Right ventricle myocardium superior (tissue), 1 donor: ENCODE data around the gene FUZ. TPM values are rescaled to one million over a fixed set of nuclear protein-coding genes. Genes with fewer than 3 reads are reported as not detected.

ENCODE experiments used
- ATAC-seq: fragments of 200-7000 bp; cut with Tn5 transposase; one replicate; pipeline ENCODE4 v1.9.1; 2020; ENCODE audit warnings: mild to moderate bottlenecking; ENCODE audit not compliant: poor library complexity
- DNase-seq: peaks from one replicate; pipeline ENCODE4 v3.0.0-alpha.2; 2020
- intact Hi-C: fragments of 100-400 bp; cut with DNase I; formaldehyde crosslinking; loops from one replicate; pipeline ENCODE4 v1.11.2; 2022
- microRNA-seq: library from miRNA; unstranded; fragments of <30 nt; microRNA quantifications from one replicate; pipeline ENCODE4 v1.2.0, GENCODE V29; 2020
- total RNA-seq: library from RNA; stranded (reverse); fragmentation: NEBNext Ultra II Directional; extraction: Animal tissue kit (Norgen Biotek cat#: 25700); gene quantifications from one replicate; pipeline ENCODE4 v1.2.1, GENCODE V29; 2021
- donor health status: DM: no; HTN: yes; CAD: no; lungs with severe emphysema.

Gene FUZ
- total RNA-seq, 1 donor from 2014 or later = 19.8 TPM

GRCh38 chr19:49773663-49774350, 39.3 kb downstream of the FUZ start:
- DNase-seq = no peak
- ATAC-seq = peak; percentile 30
- intact Hi-C loops = no loop called here

DNA sequence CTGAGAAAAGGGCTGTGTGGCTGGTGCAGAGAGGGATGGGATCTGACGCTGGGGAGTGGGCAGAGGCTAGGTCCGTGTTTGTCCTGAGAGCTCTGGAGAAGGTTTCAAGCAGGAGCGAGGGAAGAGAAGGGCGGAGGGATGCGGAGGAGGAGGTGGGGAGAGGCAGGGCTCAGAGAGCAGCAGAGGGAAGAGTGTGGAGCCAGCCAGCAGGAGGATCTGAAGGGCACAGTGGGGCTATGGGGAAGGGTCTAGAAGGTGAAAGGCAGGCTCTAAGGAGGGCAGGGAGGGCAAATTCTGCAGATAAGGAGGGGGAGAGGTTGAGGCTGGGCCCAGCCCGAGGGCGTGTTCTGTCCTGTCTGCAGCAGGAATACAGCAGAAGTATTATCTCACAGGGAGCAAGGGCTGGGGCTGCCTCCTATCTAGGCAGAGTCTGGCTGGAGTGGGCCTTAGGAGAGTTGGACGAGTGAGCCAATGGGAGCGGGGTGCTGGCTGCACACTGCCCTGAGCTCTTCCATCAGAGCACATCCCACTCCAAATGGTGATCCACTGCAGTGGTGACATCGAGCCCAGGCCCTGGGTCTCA, 40.2 kb downstream of the FUZ start:
- no peak for ATAC-seq
- no peak for DNase-seq
- intact Hi-C loops = no loop called here

DNA sequence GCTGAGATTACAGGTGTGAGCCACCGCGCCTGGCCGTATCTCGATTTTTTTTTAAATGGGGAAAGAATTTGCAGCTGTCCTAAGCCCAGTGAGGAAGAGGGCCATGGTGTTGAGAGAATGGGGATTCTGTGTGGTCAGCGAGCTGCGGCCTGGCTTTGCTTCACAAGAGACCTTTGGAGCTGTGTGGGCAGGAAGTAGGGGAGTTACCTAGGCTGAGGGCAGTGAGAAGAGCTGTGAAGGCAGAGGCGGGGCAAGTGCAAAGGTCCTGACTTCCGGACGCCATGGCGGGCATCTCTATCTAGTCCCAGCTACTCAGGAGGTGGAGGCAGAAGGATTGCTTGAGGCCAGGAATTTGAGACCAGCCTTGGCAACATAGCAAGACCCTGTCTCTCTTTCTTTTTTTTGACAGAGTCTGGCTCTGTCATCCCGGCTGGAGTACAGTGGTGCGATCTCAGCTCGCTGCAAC, 41.4 kb downstream of the FUZ start:
- ATAC-seq = no peak
- intact Hi-C loops = no loop called here
- DNase-seq = no peak

GRCh38 chr19:49770529-49770928, 42.6 kb downstream of the FUZ start:
- DNase-seq (no peak), ATAC-seq (no peak)
- intact Hi-C loops = no loop called here

- no peak for DNase-seq
- intact Hi-C loops = loop anchor here (5.0 kb wide), 1 partner anchor 39 kb away; no protein-coding TSS in a partner anchor
- ATAC-seq = no peak
Observed at GRCh38 chr19:49767967-49768581, 45.0 kb downstream of the FUZ start.

DNA sequence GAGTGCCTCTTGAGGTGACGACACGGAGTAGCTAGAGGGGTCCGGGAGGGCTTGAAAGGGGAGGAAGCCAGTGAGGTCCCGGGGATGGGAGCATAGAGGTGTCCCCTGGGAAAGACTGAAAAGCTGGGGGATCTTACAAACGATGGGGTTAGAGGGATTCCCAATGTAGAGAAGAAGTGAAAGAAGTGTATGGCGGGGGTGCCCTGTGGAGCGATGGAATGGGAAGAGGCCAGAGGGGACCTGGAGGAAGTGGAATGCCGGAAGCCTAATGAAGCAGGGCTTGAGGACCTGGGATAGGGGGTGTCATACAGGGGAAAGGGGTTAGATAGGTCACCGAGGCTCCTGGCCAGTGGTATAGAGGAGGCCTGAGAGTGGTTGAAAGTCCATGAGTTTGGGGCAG, 45.7 kb downstream of the FUZ start:
- ATAC-seq (no peak), DNase-seq (no peak)
- intact Hi-C loops = loop anchor here (5.0 kb wide), 1 partner anchor 40 kb away; no protein-coding TSS in a partner anchor

GRCh38 chr19:49766930-49767299, 46.2 kb downstream of the FUZ start, which contains the start of gene AP2A1:
Gene AP2A1 (plus strand): TSS chr19:49767001. CDS start chr19:49767134, 133 bp downstream.
- no peak for DNase-seq
- ATAC-seq = no peak
- intact Hi-C loops = loop anchor here (5.0 kb wide), 1 partner anchor 40 kb away; no protein-coding TSS in a partner anchor

DNA sequence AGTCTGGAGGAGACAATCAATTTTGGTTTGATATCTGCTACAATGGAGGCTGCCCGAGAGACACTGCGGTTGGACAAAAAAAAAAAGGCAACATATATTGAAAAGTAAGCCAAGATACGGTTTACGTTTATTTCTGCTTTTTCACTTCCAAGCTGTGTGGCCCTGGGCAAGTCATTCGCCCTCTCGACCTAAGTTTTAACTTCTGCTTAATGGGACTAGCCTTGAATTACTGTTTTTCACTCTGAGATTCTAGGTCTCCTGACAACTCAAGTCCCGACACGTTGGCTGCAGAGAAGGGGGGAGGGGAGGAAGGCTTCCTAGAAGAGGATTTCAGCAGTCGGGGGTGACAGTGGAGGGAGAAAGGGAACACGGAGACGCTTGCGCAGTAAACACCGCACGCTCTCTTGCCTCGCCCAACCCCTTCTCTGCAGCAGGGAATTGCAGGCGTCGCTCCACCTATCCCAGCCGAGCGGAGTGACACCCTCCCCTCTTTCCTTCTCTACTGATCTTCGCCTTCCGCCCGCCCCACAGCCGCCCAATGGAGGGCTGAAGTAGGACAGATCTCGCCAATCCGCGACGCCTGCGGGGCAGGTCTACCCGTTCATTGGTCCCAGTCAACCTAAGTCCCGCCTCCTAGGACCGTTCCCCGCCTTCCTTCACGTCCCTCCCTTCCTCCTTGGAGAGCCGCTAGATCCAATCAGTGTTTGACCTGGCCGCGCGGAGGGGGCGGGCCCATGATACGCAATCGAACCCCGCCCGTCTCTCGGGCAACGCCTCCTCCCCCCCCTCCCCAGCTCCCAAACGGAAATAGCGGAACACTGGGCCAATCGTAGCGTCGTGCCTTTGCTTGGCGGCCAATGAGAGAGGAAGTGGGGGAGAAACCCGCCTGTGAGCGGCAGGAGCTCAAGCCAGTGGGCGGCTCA, 46.8 kb downstream of the FUZ start:
- ATAC-seq (peak; percentile 90), DNase-seq (peak; percentile 99)
- intact Hi-C loops = loop anchor here (5.0 kb wide), 1 partner anchor 41 kb away; no protein-coding TSS in a partner anchor

- ATAC-seq (no peak), DNase-seq (no peak)
- intact Hi-C loops = no loop called here
Observed at GRCh38 chr19:49764341-49764740, 48.8 kb downstream of the FUZ start.

DNA sequence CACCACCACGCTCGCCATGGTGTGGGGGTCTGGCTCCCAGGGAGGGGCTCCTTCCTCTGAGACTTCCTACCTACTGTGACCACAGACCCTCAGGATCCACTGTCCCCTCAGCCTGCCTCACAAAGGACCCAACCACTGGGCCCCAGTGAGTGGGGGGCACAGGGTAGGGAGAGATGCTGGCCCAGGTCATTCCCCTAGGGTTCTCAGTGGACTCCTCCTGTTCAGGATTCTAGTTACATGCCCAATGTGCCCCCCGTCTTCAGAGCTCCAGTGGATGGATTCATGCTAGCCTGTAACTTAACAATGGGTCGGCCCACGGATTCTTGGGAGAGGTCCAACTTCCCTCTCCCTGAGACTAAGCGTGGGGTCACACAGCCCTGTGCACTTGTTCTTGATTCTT, 49.9 kb downstream of the FUZ start, which contains the start of gene TSKS:
Gene TSKS, minus strand, starts transcription at position 77 of the 400 bp plus-strand sequence. Its CDS starts 59 bp downstream, at position 18.
- intact Hi-C loops = no loop called here
- ATAC-seq = no peak
- DNase-seq = no peak

GRCh38 chr19:49761625-49762311, 51.3 kb downstream of the FUZ start:
- intact Hi-C loops = no loop called here
- peak; percentile 56 for DNase-seq
- ATAC-seq = no peak

- intact Hi-C loops = no loop called here
- no peak for ATAC-seq
Observed at GRCh38 chr19:49761249-49761624, 51.9 kb downstream of the FUZ start.

DNA sequence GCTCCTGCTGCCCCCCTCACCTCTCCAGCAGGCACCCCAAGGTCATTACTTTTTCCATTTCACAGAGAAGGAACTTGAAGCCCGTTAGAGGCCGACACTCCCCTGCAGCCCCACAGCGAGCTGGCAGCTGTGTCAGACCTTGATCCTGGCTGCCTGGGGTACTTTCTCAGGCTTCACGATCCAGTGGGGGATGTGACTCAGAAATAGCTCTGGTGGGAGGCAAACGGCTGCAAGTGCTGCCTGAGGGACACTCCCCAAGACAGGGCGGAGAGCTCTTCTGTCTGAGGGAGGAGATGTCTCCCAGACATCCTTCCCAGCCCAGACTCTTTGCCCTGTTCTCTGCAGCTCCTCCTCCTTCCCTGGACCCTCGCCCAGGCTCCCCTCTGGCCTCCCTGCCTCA, 54.8 kb downstream of the FUZ start:
- intact Hi-C loops = no loop called here
- DNase-seq (no peak), ATAC-seq (no peak)

More at GRCh38 chr19:49761249-49761624, 51.9 kb downstream of the FUZ start:
- DNase-seq = no peak

Small RNA genes lying within 50 kb of the gene (microRNA-seq; reads per million reads assigned to microRNA genes)
- gene MIR4749 (not detected), gene MIR6799 (not detected), gene MIR6800 (not detected)

Other genes with a start within 250 kb of the FUZ start
- 45.5 TPM for gene NOSIP, start 232.7 kb downstream of the FUZ start, total RNA-seq
- 0.70 TPM for gene PRRG2, start 232.0 kb downstream of the FUZ start, total RNA-seq
- 12.6 TPM for gene PRR12, start 222.1 kb downstream of the FUZ start, total RNA-seq
- 105 TPM for gene RRAS, start 173.1 kb downstream of the FUZ start, total RNA-seq
- 42.0 TPM for gene SCAF1, start 171.1 kb downstream of the FUZ start, total RNA-seq
- 29.9 TPM for gene IRF3, start 147.4 kb downstream of the FUZ start, total RNA-seq
- 10.8 TPM for gene BCL2L12, start 147.4 kb downstream of the FUZ start, total RNA-seq
- gene PRMT1, start 136.0 kb downstream of the FUZ start, total RNA-seq = 110 TPM
- 0.67 TPM for gene ADM5, start 123.7 kb downstream of the FUZ start, total RNA-seq
- 2.2 TPM for gene CPT1C, start 122.2 kb downstream of the FUZ start, total RNA-seq
- 0.86 TPM for gene TSKS, start 50.0 kb downstream of the FUZ start, total RNA-seq
- 62.7 TPM for gene AP2A1, start 46.3 kb downstream of the FUZ start, total RNA-seq
- gene MED25, start 5.0 kb upstream of the FUZ start, total RNA-seq = 83.4 TPM
- 120 TPM for gene PTOV1, start 37.9 kb upstream of the FUZ start, total RNA-seq
- gene PNKP, start 54.3 kb upstream of the FUZ start, total RNA-seq = 36.3 TPM
- gene AKT1S1, start 64.1 kb upstream of the FUZ start, total RNA-seq = 35.0 TPM
- gene TBC1D17, start 64.4 kb upstream of the FUZ start, total RNA-seq = 46.0 TPM
- not detected for gene IL4I1, start 83.6 kb upstream of the FUZ start, total RNA-seq
- gene ATF5, start 115.9 kb upstream of the FUZ start, total RNA-seq = 7.2 TPM
- gene NUP62, start 116.2 kb upstream of the FUZ start, total RNA-seq = 28.2 TPM
- gene SIGLEC11, start 147.9 kb upstream of the FUZ start, total RNA-seq = 0.75 TPM
- 22.2 TPM for gene VRK3, start 212.1 kb upstream of the FUZ start, total RNA-seq
- gene ZNF473, start 212.7 kb upstream of the FUZ start, total RNA-seq = 3.7 TPM